Myocyte (in vitro differentiated cells): ENCODE measurements around the gene CYP27C1. TPM values are rescaled to one million over a fixed set of nuclear protein-coding genes. Genes with fewer than 3 reads are reported as not detected.

Source experiments
- total RNA-seq: library from RNA; depleted of rRNA; stranded (reverse); fragments of >200 nt; gene quantifications from 2 replicates; pipeline ENCODE4 v1.2.3, GENCODE V29; 2014

Gene CYP27C1
- total RNA-seq, 1 donor from 2014 or later, result 0.45 TPM

Other genes starting within 250 kb of the CYP27C1 start
- 3,190 and 3,208 TPM in 2 replicates for gene BIN1, start 113.1 kb downstream of the CYP27C1 start, total RNA-seq
- 34.7 and 34.9 TPM in 2 replicates for gene ERCC3, start 73.8 kb upstream of the CYP27C1 start, total RNA-seq
- 41.5 and 48.9 TPM in 2 replicates for gene MAP3K2, start 167.7 kb upstream of the CYP27C1 start, total RNA-seq
- not detected in 2 replicates for gene PROC, start 198.1 kb upstream of the CYP27C1 start, total RNA-seq